Dermis microvascular lymphatic vessel endothelial cell (primary cell): ENCODE data around the gene ADORA1. TPM values are rescaled to one million over a fixed set of nuclear protein-coding genes. Genes with fewer than 3 reads are reported as not detected.

Experiments used
- DNase-seq, 2 donors: peaks; one replicate each; pipeline versions ENCODE4 v3.0.0 to v3.0.0-alpha.2; 2010; ENCODE audit warnings: low read depth in 2 of 2
- total RNA-seq: library from RNA; depleted of rRNA; stranded (reverse); fragments of >200 nt; gene quantifications from 2 replicates; pipeline ENCODE4 v1.2.1, GENCODE V29; 2014

Gene ADORA1
- total RNA-seq = not detected in 2 replicates

- DNase-seq = no peak
Observed at GRCh38 chr1:203127666-203128430, at the start of gene ADORA1. TSS of gene ADORA1 (plus strand) at chr1:203127726. CDS start at chr1:203128842, 1,116 bp downstream.

- no peak for DNase-seq
Observed at GRCh38 chr1:203077956-203078355, 49.6 kb upstream of the ADORA1 start.

- DNase-seq = no peak
Observed at GRCh38 chr1:203078478-203078877, 49.0 kb upstream of the ADORA1 start.

DNA sequence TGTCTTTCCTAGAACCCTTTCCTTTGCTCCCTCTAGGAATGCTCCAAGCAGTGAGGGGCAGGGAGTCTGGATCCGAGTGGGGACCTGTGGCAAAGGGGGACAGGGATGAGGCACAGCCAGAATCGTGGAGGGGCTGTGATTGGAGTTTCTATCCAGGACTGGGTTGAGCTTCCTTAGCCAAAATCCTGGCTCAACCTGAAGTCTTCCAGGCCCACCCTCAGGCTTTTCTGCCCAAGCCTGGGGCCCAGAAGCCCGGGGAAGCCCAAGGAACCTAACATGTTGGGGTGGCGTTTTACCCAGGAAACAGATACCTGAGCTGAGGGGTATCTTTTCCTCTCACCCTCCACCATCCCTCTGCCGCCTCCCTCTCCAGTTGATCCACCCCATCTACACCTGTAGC, 47.1 kb upstream of the ADORA1 start:
- DNase-seq = no peak

- DNase-seq = no peak
Observed at GRCh38 chr1:203081465-203082230, 45.9 kb upstream of the ADORA1 start.

GRCh38 chr1:203082231-203082505, 45.4 kb upstream of the ADORA1 start:
- DNase-seq = no peak

GRCh38 chr1:203082571-203083462, 44.7 kb upstream of the ADORA1 start:
- DNase-seq = no peak

GRCh38 chr1:203083463-203083921, 44.0 kb upstream of the ADORA1 start:
- no peak for DNase-seq

GRCh38 chr1:203084588-203085527, 42.7 kb upstream of the ADORA1 start:
- DNase-seq = no peak

- no peak for DNase-seq
Observed at GRCh38 chr1:203085528-203086406, 41.8 kb upstream of the ADORA1 start, which contains the start of gene MYOG. TSS of gene MYOG (minus strand) at chr1:203086012. CDS start at chr1:203085961, 51 bp downstream.

DNA sequence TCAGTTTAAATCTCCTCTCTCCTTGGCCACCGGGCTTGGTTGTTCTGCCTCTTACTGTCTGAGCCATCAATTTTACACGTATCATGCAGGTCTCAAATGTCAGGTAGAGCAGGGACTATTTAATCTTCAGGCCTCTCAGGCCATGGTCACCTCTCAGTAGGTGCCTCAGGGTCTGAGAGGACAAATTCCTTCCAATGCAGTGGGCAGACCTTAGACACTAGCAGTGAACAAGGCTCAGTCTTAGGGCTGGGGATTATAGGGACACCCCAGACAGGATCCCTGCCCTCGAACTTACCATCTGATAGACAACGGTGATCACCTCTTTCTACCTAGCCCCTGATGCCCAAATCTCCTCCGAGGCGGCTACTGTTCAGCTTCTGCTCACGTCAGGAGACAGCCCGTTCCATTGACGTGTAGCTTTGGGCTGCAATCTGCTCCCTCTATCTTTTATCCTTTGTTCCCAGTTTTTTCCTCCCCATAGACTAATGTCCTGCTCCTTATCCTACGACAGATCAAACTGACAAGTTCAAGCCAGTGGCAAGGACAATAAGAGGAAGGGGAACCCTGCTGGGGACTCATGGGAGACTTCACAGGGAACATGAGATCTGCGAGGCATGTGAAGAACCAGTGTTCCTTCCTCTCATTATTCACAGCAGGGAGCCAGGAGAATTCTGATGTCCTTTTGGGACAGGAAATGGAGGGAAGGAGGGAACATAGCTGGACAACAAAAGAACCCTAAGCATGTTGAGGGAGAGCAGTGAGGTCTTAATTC, 40.3 kb upstream of the ADORA1 start:
- DNase-seq = no peak

DNA sequence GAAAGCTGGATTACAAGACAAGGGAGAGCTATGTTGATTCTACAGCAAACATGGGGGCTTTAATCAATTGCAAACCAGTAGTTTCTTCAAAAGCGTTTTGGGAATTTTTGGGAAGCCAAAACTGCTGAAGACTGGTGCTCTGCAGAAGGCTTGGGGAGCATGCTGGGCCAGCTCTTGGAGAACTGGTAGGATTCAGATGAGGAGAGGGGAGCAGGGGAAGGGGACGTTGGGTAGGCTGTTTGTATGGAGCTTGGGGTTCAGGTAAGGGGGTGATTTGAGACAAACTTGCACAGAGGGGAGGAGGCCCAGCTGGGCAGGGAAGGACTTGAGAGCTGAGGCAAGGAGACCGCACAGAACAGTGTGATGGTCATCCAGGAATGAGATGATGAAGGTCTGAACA, 39.1 kb upstream of the ADORA1 start:
- DNase-seq = no peak

DNA sequence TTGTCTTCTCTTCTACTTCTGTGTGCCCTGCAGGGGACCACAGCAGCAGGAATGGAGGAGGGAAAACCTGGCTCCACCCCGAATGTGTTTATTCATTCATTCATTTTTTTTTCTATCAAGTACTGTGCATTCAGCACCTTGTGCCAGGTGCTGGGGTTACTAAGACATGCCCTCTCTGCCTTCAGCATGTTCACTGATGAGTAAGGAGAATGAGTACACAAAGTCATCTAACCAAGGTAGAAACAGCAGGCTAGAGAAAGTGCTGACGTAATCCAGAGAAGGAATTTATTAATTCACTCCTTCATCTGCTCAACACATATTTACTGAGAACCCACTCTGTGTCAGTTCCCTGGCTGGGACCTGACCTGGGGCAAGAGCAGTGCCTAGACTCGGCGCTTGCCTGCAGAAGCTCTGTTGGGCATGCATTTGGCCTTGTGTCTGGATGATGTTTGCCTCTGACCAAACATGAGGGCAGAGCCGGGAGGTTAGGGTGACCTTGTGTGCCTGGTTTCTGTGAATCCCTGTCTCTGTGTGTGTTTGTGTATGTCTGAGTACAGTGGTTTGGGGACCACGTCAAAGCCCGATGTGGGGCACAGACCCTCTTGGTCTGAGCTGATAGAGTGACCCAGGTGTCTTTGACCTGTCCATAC, 38.4 kb upstream of the ADORA1 start:
- DNase-seq = no peak

DNA sequence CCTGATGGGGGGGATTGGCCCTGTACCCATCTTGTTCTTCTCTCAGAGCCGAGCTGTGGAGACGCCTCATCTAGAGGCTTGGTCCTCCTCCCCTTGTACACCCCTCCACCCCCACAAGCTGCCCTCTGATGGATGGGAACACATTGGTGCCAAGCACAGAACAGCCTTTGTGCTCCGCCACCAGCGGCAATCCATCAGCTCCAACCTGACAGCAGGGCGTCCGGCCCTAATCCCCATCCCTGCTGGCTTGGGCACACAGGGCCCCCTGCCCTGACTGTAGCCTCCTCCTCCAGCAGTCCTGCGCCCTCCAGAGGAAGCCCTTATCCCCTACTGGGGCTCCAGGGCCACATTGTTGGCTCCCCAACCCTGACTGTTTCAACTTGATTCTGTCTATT, 37.9 kb upstream of the ADORA1 start:
- no peak for DNase-seq

- no peak for DNase-seq
Observed at GRCh38 chr1:203090421-203091198, 36.9 kb upstream of the ADORA1 start.

- DNase-seq = no peak
Observed at GRCh38 chr1:203091199-203091477, 36.4 kb upstream of the ADORA1 start.

DNA sequence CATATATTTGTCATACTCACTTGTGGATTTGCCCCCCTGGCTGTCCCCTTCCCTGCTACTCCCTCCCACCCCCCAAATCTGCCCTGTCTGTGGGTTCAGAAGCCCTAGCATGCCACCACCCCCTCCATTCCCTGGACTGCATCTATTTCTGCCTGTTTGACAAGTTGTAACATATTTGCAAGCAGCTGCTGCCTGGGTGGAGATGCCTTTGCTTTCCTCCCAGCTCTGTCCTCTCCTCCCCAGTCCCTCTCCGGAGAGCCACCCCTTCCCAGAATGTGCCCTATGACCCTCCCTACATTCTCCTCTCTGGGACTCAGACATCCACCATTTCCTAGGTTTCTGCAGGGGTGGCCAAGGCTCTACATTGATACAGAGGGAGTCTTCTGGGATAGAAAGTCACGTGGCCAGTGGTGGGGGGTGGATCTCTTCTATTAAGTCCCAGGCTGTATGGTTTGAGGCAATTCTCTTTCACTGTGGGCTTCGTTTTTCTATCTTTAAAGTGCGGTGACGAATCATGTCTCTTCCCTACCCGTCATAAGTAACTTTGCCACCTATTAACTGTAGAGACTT, 35.7 kb upstream of the ADORA1 start:
- DNase-seq = no peak
